Measurements from ENCODE around the gene AMBRA1.

DNA sequence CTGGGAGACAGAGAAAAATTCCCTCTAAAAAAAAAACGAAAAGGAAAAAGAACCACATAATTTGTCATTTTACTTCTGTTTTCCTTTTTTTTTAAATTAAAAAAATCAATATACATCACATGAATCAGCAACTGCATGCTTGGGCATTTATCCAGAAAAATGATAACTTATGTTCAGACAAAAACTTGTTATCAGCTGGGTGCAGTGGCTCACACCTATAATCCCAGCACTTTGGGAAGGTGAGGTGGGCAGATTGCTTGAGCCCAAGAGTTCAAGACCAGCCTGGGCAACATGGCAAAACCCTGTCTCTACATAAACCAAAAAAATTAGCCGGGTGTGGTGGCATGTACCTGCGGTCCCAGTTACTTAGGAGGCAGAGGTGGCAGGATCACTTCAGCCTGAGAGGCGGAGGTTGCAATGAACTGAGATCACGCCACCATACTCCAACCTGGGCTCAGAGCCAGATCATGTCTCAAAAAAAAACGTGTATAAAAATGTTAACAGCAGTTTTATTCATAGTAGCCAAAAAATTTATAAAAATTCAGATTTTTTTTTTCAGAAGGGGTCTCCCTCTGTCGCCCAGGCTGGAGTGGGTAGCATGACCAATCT is 28.5 kb downstream of the AMBRA1 start:
- TF ChIP-seq, protein P1, sequence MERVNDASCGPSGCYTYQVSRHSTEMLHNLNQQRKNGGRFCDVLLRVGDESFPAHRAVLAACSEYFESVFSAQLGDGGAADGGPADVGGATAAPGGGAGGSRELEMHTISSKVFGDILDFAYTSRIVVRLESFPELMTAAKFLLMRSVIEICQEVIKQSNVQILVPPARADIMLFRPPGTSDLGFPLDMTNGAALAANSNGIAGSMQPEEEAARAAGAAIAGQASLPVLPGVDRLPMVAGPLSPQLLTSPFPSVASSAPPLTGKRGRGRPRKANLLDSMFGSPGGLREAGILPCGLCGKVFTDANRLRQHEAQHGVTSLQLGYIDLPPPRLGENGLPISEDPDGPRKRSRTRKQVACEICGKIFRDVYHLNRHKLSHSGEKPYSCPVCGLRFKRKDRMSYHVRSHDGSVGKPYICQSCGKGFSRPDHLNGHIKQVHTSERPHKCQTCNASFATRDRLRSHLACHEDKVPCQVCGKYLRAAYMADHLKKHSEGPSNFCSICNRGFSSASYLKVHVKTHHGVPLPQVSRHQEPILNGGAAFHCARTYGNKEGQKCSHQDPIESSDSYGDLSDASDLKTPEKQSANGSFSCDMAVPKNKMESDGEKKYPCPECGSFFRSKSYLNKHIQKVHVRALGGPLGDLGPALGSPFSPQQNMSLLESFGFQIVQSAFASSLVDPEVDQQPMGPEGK (CRISPR knock-in tag; IDR thresholded peaks at IDR 0.05; ENCODE audit: borderline replicate concordance) = no peak
- TF ChIP-seq ZNF70 (CRISPR knock-in tag; IDR thresholded peaks at IDR 0.05) = no peak
- no peak for TF ChIP-seq PPARA (CRISPR knock-in tag; IDR thresholded peaks at IDR 0.05; ENCODE audit: borderline replicate concordance)
- no peak for TF ChIP-seq GLIS3 (CRISPR knock-in tag; IDR thresholded peaks at IDR 0.05)

All from SK-N-SH treated with all-trans-retinoic acid at 6 μM for 48 hours (cell line).